ENCODE results near the gene ITGA6.

ITGA6 gene

DNA sequence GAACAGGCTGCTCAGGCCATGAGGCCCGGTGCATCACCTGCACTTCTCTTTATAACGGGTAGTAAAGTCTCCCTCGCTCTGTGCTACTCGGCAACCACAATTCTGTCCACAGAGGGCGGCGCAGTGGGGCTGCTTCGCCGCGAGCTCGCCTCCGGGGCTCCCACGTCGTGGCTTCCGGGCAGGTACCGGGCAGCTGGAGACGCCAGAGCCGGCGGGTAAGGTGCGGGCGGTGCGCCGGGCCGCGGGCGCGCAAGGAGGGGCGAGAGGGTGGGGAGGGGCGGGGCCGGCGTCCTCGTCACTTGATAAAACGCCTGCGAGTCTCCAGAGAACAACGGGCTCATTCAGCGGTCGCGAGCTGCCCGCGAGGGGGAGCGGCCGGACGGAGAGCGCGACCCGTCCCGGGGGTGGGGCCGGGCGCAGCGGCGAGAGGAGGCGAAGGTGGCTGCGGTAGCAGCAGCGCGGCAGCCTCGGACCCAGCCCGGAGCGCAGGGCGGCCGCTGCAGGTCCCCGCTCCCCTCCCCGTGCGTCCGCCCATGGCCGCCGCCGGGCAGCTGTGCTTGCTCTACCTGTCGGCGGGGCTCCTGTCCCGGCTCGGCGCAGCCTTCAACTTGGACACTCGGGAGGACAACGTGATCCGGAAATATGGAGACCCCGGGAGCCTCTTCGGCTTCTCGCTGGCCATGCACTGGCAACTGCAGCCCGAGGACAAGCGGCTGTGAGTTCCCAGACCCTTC, at the start of gene ITGA6:
Gene ITGA6, plus strand, starts transcription at position 331 of the 734 bp plus-strand sequence.
- peaks cover 22% of the 10 kb centered on the region for H3K27me3 ChIP-seq (replicated peaks; ENCODE audit: control insufficient read depth, insufficient read depth, low read length)
- peaks cover 6% of the 10 kb centered on the region for H3K4me1 ChIP-seq (ENCODE audit: control insufficient read depth, insufficient read depth, low read length)
- no peaks in the 10 kb centered on the region for H3K36me3 ChIP-seq (ENCODE audit: control insufficient read depth, insufficient read depth, low read length, severe bottlenecking)
- DNase-seq (ENCODE audit: low read depth), result peak; percentile 73
- peak within 1 kb of the TSS; percentile 73 for H3K9ac ChIP-seq (ENCODE audit: low read length)
- H3K9me3 ChIP-seq (ENCODE audit: control insufficient read depth, low read length), result no peaks in the 10 kb centered on the region
- peak within 1 kb of the TSS; percentile 80 for H3K4me3 ChIP-seq (ENCODE audit: low read length)

DNA sequence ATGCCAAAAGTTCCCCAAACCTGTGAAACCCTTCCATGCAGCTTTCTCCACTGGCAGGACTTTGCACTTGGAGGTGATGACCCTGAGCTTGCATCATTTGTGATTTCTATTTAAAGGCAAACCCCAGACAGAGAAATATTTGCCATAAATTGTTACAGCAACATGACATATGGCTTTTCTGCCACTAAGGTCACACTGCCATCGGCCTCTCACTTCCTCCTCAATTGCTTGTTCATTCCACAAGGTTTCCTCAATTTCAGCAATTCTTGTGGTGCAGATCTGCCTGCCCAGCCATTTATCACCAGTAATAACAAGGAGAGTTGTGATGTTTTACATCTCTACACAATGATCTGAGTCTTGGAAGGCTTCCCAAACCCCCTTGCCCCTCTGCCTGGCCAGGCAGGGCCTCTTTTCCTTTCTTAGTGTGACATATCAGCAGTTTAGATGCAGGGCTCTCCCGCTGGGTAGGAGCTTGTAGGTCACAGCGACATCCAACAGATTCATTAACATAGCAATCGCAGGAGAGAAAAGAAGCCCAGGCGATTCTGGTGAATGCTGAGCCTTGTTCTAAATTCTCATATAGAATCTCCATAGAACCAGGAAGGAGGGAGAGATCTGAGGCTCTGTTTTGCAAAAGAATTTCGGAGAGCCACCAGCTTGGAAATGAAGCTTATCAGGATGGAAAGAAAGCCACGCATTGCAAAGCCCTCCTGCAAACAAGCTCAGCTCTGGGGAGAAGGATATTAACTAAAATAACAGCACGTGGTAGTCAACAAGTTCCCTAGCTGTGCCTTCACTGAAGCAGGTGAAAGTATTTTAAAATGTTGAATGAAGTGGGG, 46.7 kb upstream of the ITGA6 start:
- no peaks in the 10 kb centered on the region for H3K9me3 ChIP-seq (ENCODE audit: control insufficient read depth, low read length)
- DNase-seq (ENCODE audit: low read depth), result no peak
- no peak overlapping the region for H3K4me3 ChIP-seq (ENCODE audit: low read length)
- no peaks in the 10 kb centered on the region for H3K36me3 ChIP-seq (ENCODE audit: control insufficient read depth, insufficient read depth, low read length, severe bottlenecking)
- H3K4me1 ChIP-seq (ENCODE audit: control insufficient read depth, insufficient read depth, low read length), result no peaks in the 10 kb centered on the region
- H3K9ac ChIP-seq (ENCODE audit: low read length), result no peak overlapping the region
- H3K27me3 ChIP-seq (replicated peaks; ENCODE audit: control insufficient read depth, insufficient read depth, low read length), result no peaks in the 10 kb centered on the region

DNA sequence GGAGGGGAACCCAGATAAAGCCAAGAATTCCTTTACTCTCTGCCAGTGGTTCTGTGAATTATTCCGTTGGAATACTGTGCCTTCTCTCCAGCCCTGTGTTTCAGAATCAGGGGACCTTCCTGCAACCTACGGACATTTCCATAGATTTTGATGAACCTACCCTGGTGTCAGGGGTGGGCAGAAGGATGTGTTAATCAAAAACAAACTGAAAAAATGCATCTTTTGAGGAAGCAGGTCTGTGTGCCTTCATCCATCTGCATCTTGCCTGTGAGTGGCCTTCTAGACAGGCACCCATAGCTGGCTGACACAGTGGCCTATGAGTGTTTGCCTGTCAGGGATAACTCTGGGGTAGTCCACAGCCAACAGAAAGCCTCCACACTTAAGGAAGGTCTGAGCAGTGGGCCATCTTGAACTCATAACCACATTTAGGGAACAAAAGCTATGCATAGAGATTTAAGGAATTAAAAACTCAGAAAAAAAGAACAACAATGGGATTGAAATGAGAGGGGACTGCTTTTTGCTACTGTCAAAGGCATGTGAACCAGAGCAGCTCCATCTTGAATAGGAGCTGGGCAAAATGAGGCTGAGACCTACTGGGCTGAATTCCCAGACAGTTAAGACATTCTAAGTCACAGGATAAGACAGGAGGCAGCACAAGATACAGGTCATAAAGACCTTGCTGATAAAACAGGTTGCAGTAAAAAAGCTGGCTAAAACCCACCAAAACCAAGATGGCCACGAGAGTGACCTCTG, 45.9 kb upstream of the ITGA6 start:
- H3K9me3 ChIP-seq (ENCODE audit: control insufficient read depth, low read length), result no peaks in the 10 kb centered on the region
- H3K4me1 ChIP-seq (ENCODE audit: control insufficient read depth, insufficient read depth, low read length), result no peaks in the 10 kb centered on the region
- no peak overlapping the region for H3K9ac ChIP-seq (ENCODE audit: low read length)
- H3K27me3 ChIP-seq (replicated peaks; ENCODE audit: control insufficient read depth, insufficient read depth, low read length), result peaks cover 4% of the 10 kb centered on the region
- no peak overlapping the region for H3K4me3 ChIP-seq (ENCODE audit: low read length)
- no peak for DNase-seq (ENCODE audit: low read depth)
- H3K36me3 ChIP-seq (ENCODE audit: control insufficient read depth, insufficient read depth, low read length, severe bottlenecking), result no peaks in the 10 kb centered on the region

DNA sequence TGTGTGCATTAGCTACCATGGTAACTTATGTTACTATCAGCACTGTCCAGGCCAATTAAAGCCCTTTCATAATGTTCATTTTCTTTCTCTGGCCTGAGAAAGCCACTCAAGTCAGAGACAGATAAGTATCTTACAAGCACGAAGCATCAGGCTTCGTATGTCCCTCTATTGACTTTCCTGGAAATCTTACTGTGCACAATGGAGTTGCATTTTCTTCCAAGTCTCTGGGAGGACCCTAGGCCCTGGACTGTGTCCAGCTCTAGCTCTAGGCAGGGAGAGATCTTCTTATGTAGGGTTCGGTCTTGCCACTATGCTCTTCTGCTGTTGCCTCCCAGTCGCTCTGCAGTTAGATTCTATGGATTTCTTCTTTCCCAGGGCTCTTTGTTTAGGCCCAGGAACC, 40.0 kb upstream of the ITGA6 start:
- no peaks in the 10 kb centered on the region for H3K36me3 ChIP-seq (ENCODE audit: control insufficient read depth, insufficient read depth, low read length, severe bottlenecking)
- no peak for DNase-seq (ENCODE audit: low read depth)
- H3K9ac ChIP-seq (ENCODE audit: low read length), result no peak overlapping the region
- H3K27me3 ChIP-seq (replicated peaks; ENCODE audit: control insufficient read depth, insufficient read depth, low read length), result peaks cover 11% of the 10 kb centered on the region
- no peak overlapping the region for H3K4me3 ChIP-seq (ENCODE audit: low read length)
- no peaks in the 10 kb centered on the region for H3K4me1 ChIP-seq (ENCODE audit: control insufficient read depth, insufficient read depth, low read length)
- no peaks in the 10 kb centered on the region for H3K9me3 ChIP-seq (ENCODE audit: control insufficient read depth, low read length)

DNA sequence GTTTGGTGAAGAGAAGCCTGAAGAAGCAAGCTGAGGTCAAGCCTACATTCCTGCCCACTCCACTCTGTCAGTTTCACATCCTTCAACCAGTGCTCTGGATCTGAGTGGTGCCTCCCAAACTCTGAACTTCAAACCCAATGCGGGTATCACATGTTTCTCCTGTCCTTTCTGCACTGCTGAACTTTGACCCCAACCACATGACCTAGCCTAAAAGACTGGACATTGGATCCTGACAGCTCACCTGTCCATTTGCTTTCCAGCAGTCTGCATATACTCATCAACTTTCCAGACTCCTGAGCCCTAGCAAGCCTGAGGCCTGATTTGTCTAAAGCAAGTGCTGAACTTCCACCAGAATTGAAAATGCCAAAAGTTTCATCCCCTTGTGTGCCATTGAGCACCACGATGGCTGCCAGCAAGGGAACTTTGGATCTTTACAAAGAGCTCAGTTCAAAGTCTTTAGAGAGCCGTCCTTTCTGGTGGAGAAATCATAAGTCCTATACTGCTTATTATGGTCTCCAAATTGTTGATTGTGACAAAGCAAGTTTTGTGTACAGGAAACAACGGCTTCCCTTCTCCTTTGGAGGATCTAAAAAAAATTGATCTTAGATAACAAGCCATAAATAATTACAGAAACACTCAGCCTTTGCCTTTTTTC, 37.6 kb upstream of the ITGA6 start:
- H3K4me3 ChIP-seq (ENCODE audit: low read length), result no peak overlapping the region
- no peaks in the 10 kb centered on the region for H3K9me3 ChIP-seq (ENCODE audit: control insufficient read depth, low read length)
- no peak overlapping the region for H3K9ac ChIP-seq (ENCODE audit: low read length)
- peaks cover 11% of the 10 kb centered on the region for H3K27me3 ChIP-seq (replicated peaks; ENCODE audit: control insufficient read depth, insufficient read depth, low read length)
- no peak for DNase-seq (ENCODE audit: low read depth)
- peaks cover 2% of the 10 kb centered on the region for H3K4me1 ChIP-seq (ENCODE audit: control insufficient read depth, insufficient read depth, low read length)
- no peaks in the 10 kb centered on the region for H3K36me3 ChIP-seq (ENCODE audit: control insufficient read depth, insufficient read depth, low read length, severe bottlenecking)

DNA sequence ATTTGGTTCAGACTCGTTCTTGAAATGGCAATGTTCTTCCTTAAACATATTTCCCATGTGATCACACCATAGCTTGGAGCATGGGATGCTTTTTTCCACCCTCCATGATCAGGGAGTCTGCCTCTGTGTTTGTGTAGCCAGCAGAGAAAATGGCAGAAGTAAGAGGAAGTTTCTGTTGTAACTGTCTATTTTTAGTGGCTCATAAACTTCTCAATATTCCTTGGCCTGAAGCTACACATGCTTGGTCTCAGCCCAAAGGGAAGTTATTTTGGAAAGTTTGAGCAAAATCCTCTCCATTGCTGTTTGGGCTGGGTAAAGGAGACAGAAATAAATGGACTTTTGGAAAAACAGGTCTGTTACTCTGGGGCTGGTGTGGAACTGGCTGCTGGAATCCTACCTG, 33.4 kb upstream of the ITGA6 start:
- peaks cover 2% of the 10 kb centered on the region for H3K4me1 ChIP-seq (ENCODE audit: control insufficient read depth, insufficient read depth, low read length)
- peaks cover 13% of the 10 kb centered on the region for H3K27me3 ChIP-seq (replicated peaks; ENCODE audit: control insufficient read depth, insufficient read depth, low read length)
- no peak overlapping the region for H3K9ac ChIP-seq (ENCODE audit: low read length)
- H3K4me3 ChIP-seq (ENCODE audit: low read length), result no peak overlapping the region
- DNase-seq (ENCODE audit: low read depth), result no peak
- H3K36me3 ChIP-seq (ENCODE audit: control insufficient read depth, insufficient read depth, low read length, severe bottlenecking), result no peaks in the 10 kb centered on the region
- no peaks in the 10 kb centered on the region for H3K9me3 ChIP-seq (ENCODE audit: control insufficient read depth, low read length)

DNA sequence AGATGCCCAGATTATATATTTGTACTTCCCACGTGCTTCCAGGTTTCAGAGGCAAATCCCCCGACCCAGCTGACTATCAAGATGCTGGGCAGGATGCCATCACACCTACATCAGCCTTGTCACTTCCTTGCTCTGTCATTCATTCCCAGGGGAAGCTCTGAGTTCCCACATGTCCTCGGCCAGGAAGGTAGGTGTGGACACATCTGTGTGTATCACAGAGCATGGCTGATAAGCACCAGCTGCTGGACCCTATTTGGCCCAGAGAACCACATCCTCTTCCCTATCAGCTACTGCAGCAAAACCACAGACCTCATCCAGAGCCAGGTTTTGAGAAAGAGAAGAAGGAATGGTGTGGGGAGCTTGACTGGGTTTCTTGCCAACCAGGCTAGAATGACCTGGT, 31.9 kb upstream of the ITGA6 start:
- Histone ChIP-seq H3K36me3 (ENCODE audit: control insufficient read depth, insufficient read depth, low read length, severe bottlenecking) (no peaks in the 10 kb centered on the region), H3K4me3 (ENCODE audit: low read length) (no peak overlapping the region), H3K9me3 (ENCODE audit: control insufficient read depth, low read length) (no peaks in the 10 kb centered on the region), H3K9ac (ENCODE audit: low read length) (no peak overlapping the region), H3K27me3 (replicated peaks; ENCODE audit: control insufficient read depth, insufficient read depth, low read length) (peaks cover 13% of the 10 kb centered on the region), H3K4me1 (ENCODE audit: control insufficient read depth, insufficient read depth, low read length) (peaks cover 2% of the 10 kb centered on the region)
- DNase-seq (ENCODE audit: low read depth), result no peak

DNA sequence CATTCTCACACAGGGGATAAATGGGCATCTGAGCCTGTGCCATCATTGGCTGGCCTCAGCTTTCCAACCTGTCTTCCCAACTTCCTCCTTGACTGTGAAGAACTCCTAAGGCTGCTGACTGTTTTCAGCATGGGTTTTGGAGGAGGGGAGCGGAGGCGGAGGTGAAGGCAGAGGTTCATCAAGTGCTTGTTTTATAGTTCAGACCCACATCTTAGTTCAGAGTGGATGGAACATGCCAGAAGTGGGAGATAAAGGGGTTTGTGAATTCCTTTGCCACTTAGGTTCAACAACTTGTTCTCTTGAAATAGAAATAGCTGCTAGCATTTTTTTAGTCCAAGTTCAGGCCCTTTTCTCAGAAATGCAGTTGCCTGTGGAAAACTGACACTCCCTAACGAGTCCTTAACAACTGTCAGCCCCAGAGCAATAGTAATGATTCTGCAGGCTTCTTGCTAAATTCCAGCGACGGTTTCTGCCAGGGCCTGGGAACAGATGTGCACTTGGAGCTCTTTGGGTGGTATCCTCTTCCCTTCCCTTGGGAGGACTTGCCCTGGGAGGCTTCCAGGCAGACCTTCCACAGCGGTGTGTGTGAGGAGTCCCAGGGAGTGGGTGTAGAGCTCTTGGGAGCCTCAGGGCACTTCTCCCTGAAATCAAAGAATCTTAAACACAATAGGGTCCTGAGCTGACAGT, 30.1 kb upstream of the ITGA6 start:
- Histone ChIP-seq H3K9me3 (ENCODE audit: control insufficient read depth, low read length) (no peaks in the 10 kb centered on the region), H3K27me3 (replicated peaks; ENCODE audit: control insufficient read depth, insufficient read depth, low read length) (peaks cover 13% of the 10 kb centered on the region), H3K4me3 (ENCODE audit: low read length) (no peak overlapping the region), H3K36me3 (ENCODE audit: control insufficient read depth, insufficient read depth, low read length, severe bottlenecking) (no peaks in the 10 kb centered on the region), H3K9ac (ENCODE audit: low read length) (no peak overlapping the region), H3K4me1 (ENCODE audit: control insufficient read depth, insufficient read depth, low read length) (peaks cover 2% of the 10 kb centered on the region)
- peak; percentile 40 for DNase-seq (ENCODE audit: low read depth)

DNA sequence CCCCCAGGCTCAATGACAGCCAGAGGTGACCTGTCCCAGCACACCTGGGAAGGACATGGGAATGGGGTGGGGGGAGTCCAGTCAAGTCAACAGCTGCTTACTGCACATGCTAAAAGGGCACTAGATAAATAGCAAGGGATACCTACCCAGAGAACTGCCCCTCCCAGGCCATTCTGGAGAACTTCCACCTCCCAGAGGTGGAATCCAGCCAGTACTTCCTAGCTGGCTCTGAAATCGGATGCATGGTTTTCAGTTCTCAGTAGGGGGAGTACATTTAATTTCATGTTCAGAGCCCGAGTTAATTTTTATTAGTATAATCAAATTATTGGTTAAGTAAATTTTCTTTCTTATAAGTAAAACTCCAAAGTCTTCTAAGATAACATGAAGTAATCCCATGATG, 28.9 kb upstream of the ITGA6 start:
- Histone ChIP-seq H3K4me1 (ENCODE audit: control insufficient read depth, insufficient read depth, low read length) (peaks cover 2% of the 10 kb centered on the region), H3K27me3 (replicated peaks; ENCODE audit: control insufficient read depth, insufficient read depth, low read length) (peaks cover 13% of the 10 kb centered on the region), H3K9me3 (ENCODE audit: control insufficient read depth, low read length) (no peaks in the 10 kb centered on the region), H3K9ac (ENCODE audit: low read length) (no peak overlapping the region), H3K4me3 (ENCODE audit: low read length) (no peak overlapping the region), H3K36me3 (ENCODE audit: control insufficient read depth, insufficient read depth, low read length, severe bottlenecking) (no peaks in the 10 kb centered on the region)
- no peak for DNase-seq (ENCODE audit: low read depth)

DNA sequence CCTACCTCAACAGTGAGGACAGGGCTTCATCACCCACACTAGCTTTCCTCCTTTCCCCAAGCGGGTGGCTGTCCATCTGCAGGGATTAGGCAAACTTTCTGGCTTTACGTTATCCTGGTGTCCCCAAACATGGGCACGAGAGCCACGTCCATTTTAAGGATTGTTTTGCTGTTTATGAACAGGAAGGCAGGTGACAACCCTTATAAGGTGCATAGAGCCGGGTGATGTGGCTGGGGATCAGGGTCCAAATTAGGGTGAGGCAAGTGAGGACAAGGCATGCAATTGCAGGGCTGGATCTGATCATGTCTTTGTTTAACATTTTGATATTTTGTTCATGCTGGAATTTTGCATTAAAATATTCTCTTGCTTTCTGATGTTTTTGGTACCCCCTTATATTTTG, 27.6 kb upstream of the ITGA6 start:
- no peak overlapping the region for H3K4me3 ChIP-seq (ENCODE audit: low read length)
- H3K4me1 ChIP-seq (ENCODE audit: control insufficient read depth, insufficient read depth, low read length), result peaks cover 7% of the 10 kb centered on the region
- no peaks in the 10 kb centered on the region for H3K36me3 ChIP-seq (ENCODE audit: control insufficient read depth, insufficient read depth, low read length, severe bottlenecking)
- no peak for DNase-seq (ENCODE audit: low read depth)
- no peaks in the 10 kb centered on the region for H3K9me3 ChIP-seq (ENCODE audit: control insufficient read depth, low read length)
- no peak overlapping the region for H3K9ac ChIP-seq (ENCODE audit: low read length)
- H3K27me3 ChIP-seq (replicated peaks; ENCODE audit: control insufficient read depth, insufficient read depth, low read length), result peaks cover 13% of the 10 kb centered on the region

Data from adipocyte (in vitro differentiated cells).